OCI-LY7 (cell line): ENCODE results near the gene ALOX5AP.

Source experiments
- EZH2phosphoT487 ChIP-seq: fragments of 200-600 bp; sonication (generic); IDR thresholded peaks from 2 replicates; pipeline ENCODE4 v1.6.1; 2018; ENCODE audit warnings: low read depth, borderline replicate concordance, mild to moderate bottlenecking, mixed run types, antibody characterized with exemption, low read length, moderate library complexity, mixed read lengths
- TF ChIP-seq, protein P1 (sequence below): fragments of 200-600 bp; sonication (generic); conservative IDR thresholded peaks from 2 replicates; pipeline ENCODE4 v1.5.1; 2014; ENCODE audit warnings: mild to moderate bottlenecking, antibody characterized with exemption, low read length, moderate library complexity, mixed read lengths

DNA sequence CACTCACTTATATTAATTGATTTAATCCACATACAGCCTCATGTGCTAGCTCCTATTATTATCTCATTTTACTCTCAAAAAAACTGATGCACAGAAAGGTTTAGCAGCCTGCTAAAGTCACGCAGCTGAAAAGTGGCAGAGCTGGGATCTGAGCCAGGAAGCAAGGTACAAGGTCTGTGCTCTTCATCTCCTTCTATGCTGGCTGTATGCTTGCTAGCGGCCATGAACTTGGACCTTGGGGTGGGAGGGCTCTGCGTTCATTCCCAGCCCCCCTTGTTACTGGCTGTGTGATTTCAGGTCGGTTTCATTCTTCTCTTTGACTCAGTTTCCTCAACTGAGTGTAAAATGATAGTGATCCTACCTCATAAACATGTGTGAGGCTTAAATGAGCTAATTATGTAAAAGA, 69.8 kb downstream of the ALOX5AP start:
- TF ChIP-seq, protein P1, sequence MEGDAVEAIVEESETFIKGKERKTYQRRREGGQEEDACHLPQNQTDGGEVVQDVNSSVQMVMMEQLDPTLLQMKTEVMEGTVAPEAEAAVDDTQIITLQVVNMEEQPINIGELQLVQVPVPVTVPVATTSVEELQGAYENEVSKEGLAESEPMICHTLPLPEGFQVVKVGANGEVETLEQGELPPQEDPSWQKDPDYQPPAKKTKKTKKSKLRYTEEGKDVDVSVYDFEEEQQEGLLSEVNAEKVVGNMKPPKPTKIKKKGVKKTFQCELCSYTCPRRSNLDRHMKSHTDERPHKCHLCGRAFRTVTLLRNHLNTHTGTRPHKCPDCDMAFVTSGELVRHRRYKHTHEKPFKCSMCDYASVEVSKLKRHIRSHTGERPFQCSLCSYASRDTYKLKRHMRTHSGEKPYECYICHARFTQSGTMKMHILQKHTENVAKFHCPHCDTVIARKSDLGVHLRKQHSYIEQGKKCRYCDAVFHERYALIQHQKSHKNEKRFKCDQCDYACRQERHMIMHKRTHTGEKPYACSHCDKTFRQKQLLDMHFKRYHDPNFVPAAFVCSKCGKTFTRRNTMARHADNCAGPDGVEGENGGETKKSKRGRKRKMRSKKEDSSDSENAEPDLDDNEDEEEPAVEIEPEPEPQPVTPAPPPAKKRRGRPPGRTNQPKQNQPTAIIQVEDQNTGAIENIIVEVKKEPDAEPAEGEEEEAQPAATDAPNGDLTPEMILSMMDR = no peak
- TF ChIP-seq EZH2phosphoT487 = no peak
